Measurements from ENCODE around the gene IFFO2.
A peak's percentile ranks its signal among the peaks of the same experiment; 100 is the strongest.

IFFO2 gene

DNA sequence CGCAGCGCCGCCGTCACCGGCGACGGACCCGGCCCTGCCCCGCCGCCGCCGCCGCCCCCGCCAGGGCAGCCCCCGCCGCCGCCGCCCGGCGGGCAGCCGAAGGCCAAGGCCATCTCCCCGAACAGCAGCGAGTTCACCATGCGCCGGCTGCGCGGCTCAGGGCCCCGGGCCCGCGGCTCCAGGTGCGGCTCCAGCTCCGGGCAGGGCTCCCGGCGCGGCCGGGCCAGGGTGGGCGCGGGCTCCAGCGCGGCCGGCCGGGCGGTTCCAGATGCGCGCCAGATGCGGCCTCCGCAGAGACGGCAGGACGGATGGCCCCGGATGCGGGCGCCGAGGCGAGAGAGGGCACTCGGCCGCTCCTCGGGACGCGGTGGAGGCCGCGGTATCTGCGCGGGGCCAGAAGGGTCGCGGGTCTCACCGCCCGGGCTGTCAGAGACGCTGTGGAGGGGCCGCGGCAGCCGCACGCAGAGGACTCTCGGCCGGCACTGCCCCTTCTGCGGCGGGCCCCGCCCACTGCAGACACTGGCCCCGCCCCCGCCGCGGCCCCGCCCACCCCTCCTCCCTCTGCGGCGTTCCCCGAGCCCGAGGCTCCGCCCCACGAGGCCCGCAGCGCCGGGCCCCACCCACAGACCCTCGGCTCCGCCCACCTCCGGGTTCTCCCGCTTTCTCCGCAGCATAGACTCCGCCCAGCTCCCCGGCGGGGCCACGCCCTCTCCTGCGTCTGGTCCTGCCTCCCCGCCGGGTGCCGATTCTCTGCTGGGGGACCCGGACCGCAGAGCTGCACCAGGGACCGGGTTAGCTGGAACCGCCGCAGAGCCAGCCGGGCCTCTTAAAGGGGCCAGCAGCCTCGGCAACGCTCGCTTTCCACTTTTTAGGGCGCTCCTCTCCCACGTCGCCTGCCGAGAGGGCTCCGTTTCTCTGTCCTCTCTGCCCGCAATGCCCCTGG is at the start of gene IFFO2:
Gene IFFO2 (minus strand): TSS at position 484 of the 943 bp plus-strand sequence. CDS start 344 bp downstream, at position 140.
- peak; percentile 97 for DNase-seq (ENCODE audit: low spot score)
- TF ChIP-seq, protein P1, sequence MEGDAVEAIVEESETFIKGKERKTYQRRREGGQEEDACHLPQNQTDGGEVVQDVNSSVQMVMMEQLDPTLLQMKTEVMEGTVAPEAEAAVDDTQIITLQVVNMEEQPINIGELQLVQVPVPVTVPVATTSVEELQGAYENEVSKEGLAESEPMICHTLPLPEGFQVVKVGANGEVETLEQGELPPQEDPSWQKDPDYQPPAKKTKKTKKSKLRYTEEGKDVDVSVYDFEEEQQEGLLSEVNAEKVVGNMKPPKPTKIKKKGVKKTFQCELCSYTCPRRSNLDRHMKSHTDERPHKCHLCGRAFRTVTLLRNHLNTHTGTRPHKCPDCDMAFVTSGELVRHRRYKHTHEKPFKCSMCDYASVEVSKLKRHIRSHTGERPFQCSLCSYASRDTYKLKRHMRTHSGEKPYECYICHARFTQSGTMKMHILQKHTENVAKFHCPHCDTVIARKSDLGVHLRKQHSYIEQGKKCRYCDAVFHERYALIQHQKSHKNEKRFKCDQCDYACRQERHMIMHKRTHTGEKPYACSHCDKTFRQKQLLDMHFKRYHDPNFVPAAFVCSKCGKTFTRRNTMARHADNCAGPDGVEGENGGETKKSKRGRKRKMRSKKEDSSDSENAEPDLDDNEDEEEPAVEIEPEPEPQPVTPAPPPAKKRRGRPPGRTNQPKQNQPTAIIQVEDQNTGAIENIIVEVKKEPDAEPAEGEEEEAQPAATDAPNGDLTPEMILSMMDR (IDR thresholded peaks at IDR 0.05), result no peak
- peak within 1 kb of the TSS; percentile 85 to 93 for H3K27ac ChIP-seq
- H3K4me3 ChIP-seq, result peak within 1 kb of the TSS; percentile 93

DNA sequence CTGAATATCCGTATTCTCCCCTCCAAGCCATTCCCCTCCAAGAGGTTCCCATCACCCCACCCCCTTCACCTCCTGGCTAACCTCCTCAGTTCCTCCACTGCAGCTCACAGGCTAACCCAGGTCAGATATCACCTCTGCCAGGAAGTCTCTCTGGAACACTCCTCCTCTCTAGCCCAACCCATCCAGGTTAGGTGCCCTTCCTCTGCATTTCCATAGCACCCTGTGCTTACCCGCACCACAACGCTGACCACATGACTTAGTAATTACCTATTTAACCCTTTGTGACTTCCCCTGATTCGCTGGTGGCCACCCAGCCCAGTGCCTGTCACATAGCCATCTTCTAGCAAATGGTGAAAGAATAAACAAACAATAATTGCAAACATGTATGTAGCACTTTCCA is 49.5 kb upstream of the IFFO2 start:
- DNase-seq (ENCODE audit: low spot score), result no peak
- TF ChIP-seq, protein P1 (IDR thresholded peaks at IDR 0.05), result no peak
- Histone ChIP-seq H3K27ac (no peak overlapping the region), H3K4me3 (no peak overlapping the region)

DNA sequence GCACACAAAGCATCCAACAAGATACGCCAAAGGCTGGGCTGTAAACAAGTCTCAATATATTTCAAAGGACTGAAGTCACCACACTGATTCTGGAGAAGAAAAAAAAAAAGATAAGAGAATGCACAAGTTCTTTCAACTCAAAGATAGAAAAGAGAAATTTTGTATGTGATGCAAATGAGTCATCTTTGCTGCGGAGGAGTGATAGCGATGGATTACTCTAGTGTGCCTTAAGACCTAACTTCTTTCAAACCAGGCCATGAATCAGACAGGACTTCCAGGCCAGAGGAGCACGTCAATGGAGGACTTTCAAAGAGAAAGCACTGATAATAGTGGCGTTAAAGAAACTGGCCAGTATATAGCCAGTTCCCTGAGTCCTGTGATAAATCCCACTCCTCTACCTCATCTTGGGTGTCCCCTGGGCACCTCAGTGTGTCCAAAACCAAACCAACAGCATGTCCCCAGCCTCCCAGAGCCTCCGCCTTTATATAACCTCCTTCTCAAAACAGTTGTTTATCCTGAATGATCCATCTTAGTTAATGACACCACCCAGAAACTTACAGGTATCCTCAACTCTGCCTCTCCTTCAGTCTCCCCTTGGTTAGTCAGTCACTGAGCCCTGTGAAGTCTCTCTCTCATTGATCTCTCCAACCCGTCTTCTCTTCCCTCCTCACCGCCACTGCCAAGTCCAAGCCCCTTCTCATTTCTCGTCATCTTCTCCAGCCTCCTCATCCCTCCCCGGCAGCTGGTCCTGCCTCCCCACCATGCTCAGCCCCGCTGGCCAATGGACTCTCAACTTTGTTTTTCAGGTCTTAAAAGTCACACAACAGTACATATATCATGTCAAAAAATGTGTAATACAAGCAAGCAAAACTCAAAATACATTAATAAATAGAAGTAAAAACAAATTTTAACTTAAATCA is 47.2 kb upstream of the IFFO2 start:
- H3K4me3 ChIP-seq, result no peak overlapping the region

DNA sequence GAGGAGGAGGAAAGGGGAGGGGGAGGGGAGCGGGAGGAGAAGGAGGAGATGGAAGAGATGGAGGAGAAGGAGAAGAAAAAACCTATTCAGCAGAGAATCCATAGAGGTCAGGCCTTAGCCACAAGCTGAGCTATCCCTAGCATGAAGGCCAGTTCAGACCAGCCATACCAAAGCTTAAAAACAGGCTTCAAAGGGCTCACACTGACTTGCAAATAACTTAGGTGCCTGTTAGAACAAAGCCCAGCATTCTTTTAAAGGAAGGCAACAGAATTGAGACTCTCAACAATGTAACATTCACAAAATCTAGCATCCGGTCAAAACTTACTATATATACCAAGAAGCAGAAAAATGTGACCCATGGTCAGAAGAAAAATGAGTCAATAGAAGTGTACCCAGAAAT is 43.6 kb upstream of the IFFO2 start:
- no peak for DNase-seq (ENCODE audit: low spot score)
- peak overlapping the region; percentile 24 to 46 for H3K27ac ChIP-seq

More for the DNA sequence above, 47.2 kb upstream of the IFFO2 start:
- TF ChIP-seq, protein P1 (IDR thresholded peaks at IDR 0.05), result no peak
- no peak overlapping the region for H3K27ac ChIP-seq
- DNase-seq (ENCODE audit: low spot score), result no peak

DNA sequence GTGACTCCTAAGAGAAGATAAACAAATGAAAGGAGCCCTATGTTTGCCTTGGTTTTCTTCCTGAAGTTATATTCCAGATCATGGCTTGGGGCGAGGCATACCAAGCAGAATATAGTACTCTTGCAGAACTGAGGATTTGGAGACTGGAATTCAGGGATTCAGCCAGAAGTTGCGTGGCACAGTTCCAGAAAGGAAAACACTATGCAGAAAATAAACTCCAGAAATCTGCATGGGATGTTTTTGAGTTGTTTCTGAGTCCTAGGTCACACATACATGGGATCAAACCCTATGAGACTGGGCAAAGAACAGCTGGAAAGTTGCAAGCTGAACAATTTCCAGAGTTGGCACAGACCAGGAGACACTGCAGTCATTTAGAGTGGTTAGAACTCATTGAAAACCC is 42.9 kb upstream of the IFFO2 start:
- no peak overlapping the region for H3K4me3 ChIP-seq
- DNase-seq (ENCODE audit: low spot score), result no peak
- peak overlapping the region; percentile 59 to 76 for H3K27ac ChIP-seq
- TF ChIP-seq, protein P1 (IDR thresholded peaks at IDR 0.05), result no peak

More for the DNA sequence above, 43.6 kb upstream of the IFFO2 start:
- TF ChIP-seq, protein P1 (IDR thresholded peaks at IDR 0.05), result no peak
- no peak overlapping the region for H3K4me3 ChIP-seq

DNA sequence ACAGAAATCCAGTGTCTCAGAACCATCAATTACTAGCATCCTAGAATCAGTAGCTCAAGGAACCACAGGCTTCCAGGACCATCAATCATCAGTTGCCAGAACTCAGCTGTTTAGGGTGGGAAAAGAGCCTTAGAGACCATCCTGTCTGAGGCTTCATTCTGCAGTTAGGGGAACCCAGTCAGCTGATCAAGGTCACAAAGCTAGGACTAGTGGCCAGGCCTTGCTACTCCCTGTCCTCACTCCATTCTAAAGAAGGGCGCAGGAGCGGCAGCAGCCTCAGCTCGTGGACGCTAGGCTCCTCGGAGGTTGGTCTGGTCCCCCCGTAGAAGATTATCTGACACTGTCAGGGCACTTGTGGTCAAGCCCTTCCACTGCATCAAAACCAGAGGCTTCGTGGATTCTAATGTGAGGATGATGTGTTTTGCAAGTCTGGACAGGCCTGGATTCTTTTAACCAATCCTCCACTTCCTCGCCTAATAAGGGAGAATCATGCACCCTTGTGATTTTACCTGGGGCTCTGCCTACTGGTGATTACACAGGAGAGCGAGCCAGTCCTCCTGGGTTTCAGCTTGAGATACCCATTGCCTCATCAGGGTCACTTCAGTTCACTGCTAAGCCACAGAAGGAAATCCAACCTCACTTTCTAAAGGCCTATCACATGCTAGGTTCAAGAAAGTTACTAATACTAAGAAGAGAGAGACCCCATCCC is 41.7 kb upstream of the IFFO2 start:
- no peak for DNase-seq (ENCODE audit: low spot score)
- Histone ChIP-seq H3K27ac (peak overlapping the region; percentile 59 to 76), H3K4me3 (no peak overlapping the region)
- TF ChIP-seq, protein P1 (IDR thresholded peaks at IDR 0.05), result no peak
